Activated T-cell treated with anti-CD3 and anti-CD28 coated beads, Interleukin-2, amount 50 U/mL, for 48 hours (primary cell): Measurements from ENCODE around the gene RFC1.

ENCODE experiments used
- DNase-seq, 2 experiments: peaks; one replicate each; pipeline ENCODE4 v3.0.0-alpha.2; 2020

Gene RFC1

DNA sequence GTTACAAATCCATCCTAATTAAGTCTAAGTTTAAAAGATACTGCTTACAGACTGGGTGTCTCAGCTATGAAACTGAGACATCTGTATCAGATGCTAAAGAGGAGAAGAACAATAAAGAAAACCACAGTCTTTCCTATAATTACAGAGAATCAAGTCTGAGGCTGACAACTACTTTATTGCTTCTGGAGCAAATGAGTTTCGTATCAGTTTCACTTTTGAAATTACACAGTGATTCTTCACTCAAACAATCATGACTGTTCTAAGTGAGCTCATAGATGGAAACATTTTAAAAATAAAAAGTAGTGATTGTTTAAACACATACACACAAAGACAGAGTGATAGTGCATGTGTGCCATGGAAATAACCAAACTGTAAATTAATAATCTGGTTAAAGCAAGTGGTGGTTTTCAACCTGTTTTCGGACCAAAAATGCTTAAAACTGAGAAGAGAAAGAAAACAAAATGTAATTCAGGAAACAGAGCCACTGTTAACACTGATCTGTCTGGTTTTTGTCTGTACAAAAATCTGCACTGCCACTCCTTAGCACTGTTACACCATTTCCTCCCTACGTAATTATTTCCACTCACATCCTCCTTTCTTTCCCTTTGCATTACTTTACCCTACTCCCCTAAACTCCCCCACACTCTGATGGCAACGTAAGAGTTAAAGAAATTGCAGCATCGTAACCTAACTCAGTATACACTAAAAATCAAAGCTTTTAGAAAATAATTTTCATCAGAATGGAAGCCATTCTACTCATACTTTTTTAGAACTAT, 12.5 kb downstream of the RFC1 start:
- no peak for DNase-seq

DNA sequence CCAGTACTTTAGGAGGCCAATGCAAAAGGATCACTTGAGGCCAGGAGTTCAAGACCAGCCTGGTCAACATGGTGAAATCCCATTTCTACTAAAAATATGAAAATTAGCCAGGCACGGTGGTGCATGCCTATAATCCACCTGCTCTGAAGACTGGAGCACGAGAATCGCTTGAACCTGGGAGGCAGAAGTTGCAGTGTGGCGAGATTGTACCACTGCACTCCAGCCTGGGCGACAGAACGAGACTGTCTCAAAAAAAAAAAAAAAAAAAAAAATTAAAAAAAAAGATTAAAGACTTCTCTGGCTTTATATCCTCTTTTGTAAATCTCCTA, 13.0 kb downstream of the RFC1 start:
- peak in 1 of 2 experiments; percentile 39 for DNase-seq

DNA sequence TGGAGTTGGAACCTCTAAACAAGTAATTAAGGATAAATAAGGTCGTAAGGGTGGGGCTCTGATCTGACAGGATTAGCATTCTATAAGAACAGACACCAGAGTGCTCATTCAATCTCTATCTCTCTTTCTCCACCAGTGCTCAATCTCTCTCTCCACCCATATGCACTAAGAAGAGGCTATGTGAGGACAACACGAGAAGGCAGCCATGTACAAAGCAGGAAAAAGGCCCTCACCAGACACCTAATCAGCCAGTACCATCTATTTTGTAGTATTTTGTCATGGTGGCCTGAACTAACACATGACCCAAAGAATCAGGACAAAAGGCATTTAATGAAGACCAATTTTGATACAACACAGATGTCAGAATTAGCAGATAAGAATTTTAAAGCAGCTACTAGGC, 16.8 kb downstream of the RFC1 start:
- no peak for DNase-seq

DNA sequence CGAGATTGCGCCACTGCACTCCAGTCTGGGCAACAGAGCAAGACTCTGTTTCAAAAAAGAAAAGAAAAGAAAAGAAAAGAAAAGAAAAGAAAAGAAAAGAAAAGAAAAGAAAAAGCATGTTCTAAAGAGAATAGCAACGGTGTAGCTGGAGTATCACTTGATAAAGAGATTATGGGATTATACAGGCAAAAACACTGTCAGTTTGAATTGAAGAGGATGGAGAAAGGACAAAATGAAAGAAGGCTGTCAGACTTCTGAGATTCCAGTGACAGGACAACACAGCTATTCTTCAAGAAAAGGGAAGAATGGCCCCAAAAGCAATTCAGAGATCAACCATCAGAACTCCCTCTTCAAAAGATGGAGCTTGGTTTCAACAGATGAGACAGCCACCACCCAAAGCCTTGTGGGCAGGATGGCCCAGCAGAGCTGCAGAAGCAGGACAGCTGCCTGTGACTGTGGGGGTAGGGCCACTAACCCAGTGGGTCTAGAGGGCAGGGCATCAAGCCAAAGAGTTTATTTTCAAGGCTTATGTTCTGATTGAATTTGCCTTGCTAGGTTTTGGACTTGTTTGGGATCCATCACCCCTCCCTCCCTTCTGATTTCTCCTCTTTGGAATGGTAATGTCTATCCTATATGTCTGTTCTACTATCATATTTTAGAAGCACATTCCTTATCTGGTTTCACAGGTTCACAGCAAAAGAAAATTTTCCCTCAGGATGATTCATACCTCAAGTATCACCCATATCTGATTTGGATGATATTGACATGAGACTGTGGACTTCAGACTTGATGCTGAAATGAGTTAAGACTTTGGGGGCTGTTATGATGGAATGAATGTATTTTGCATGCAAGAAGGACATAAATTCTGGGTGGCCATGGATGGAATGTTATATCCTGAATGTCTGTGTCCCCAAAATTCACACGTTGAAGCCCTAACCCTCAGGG, 17.5 kb downstream of the RFC1 start:
- DNase-seq: peak; percentile 47 to 53

DNA sequence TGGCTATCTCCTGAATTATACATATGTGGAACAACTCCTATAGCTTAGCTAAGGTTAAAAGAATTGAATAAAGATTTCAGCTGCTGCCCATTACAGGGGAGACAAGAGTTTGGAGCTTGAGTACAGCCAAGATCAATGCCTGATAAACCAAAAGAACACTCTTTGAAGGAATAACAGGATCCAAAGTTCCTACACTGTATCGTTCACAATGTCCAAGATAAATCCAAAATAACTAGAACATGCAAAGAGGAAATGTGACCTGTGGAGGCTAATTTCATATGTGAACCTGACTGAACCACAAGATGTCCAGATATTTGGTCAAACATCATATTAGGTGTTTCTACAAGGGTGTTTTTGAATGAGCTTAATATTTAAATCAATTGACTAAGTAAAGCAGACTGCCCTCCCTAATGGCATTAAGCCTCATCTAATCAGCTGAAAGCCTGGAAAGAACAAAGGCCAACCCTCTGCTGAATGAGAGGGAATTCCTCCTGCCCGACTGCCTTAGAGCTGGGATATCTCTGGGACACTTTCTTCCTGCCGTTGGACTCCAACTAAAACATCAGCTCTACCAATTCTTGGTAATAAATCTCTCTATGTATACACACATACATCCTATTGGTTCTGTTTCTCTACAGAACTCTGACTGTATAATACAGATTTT, 19.2 kb downstream of the RFC1 start:
- no peak for DNase-seq

DNA sequence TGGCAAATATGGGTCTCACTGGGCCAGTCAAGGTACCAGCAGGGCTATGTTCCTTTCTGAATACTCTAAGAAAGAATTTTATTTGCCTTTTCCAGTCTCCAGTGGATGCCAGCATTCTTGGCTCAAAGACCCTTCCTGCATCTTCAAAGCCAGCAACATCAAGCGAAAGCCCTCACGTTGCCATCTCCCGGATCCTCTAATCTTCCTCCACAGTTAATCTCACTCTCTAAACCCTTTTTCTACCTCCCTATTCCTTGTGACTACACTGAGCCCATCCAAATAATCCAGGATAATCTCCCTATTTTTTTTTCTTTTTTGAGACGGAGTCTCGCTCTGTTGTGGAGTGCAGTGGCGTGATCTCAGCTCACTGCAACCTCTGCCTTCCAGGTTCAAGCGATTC, 23.4 kb downstream of the RFC1 start:
- DNase-seq: no peak

DNA sequence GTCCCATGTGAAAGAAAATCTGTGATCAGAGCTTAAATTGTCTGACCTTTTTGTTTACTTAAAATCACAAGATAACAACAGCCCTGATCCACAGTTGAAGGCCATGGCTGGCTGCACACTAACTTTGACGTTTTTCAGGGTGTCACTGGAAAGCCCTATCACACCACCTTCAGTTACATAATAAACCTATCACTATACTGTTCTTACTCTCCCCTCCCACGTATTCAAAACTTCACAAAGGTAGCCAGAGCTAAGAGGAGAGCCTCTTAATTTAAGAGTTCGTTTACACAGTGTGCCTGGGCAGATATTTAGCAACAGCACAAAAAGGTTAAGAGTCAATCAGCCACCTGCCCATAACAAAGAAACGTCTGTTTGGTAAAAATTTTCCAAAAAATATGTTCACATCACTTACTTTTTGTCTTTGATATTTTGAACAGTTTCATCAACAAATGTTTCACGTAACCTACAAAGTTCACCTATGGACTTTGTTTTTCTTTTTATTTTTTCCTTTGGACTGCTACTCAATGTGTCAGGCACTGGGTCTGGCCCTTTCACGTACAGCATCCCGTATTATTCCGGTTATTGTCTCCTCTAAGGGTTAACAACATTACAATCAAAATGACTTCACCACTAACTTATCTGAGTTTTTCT, 25.0 kb downstream of the RFC1 start:
- no peak for DNase-seq

DNA sequence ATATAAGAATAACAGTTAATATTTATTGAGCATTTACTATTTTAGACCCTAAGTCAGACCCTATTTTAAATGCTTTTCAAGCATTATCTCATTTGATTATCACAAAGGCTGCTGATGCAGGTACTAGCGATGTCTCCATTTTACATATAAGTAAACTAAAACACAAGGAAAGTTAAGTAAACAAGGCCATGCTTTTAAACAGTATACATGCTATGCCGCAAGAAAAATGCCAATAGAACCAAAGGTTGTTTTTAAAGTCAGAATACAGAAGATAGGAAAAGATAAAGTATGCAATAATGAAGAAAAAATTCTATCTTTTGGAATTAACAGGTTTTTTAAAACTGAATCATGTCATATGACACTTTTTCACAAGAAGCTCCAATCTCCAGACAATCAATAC, 26.2 kb downstream of the RFC1 start:
- no peak for DNase-seq

DNA sequence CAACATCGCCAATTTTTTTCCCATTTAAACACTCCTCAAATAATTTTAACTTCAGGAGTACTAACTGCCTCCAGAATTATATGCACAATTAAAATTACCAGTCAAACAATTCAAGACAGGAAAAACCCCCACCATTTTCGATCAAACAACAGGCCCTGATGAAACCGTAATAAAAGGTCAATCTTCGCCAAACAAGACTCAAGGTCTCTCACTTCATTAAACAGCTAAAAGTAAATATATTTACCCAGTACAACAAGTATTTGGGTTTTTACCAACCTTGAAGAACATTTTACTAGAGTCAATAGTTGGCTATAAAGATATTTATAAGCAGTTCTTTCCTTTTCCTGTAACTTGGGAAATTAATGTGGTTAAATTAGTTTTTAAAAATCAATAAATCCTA, 28.3 kb downstream of the RFC1 start:
- no peak for DNase-seq

DNA sequence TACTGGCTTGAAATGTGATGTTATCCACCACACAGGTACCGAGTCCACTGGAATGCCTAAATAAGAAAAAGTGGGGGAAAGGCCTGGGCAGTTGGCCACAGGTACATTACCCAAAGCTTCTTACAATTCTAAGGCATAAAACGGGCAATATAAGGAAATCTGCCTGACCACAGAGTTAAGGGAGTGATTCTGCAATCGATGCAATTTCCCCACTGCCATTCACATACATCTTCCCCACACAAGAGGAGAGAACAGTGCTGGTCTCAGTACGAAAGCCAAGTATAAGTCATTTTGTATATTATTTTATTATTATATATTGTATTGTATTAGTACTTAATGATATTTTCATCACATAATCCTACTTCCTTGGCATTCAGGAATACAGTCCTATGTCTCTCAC, 30.6 kb downstream of the RFC1 start:
- DNase-seq: no peak

DNA sequence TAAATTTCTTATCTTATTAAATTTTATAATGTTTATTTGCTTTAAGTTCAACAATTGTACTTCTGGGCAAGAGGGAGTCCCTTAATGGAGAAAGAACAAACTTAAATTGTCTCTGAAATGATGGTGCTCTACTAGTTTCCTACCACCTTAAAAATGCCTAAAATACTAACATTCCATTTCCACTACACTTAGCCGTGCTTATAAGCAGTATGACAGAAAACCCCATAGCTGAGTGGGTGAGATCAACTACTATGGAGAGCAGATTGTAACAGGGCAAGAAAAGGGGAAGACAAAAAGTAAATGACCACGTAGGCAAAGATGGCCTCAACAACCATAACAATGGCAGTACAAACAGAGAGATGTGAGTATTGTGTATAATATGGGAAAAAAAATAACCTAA, 35.0 kb downstream of the RFC1 start:
- DNase-seq: no peak

DNA sequence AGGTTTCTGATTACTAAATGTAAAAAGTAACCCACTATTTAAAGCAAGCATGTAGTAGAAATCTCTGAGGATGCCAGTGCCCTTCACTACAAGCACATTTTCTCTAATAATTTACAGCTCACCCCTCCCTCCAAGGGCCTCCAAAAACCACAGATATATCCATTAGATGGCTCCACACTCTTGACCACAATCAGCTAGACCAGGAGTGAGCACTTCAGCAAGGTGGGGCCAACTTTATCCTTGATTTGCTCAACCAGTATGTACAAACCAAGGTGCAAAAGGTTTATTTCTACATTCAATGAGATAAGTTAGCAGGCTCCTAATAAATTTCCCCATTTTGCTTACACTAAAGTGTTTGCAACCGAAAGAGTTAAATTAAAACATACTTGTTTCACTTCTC, 35.8 kb downstream of the RFC1 start:
- DNase-seq: no peak

DNA sequence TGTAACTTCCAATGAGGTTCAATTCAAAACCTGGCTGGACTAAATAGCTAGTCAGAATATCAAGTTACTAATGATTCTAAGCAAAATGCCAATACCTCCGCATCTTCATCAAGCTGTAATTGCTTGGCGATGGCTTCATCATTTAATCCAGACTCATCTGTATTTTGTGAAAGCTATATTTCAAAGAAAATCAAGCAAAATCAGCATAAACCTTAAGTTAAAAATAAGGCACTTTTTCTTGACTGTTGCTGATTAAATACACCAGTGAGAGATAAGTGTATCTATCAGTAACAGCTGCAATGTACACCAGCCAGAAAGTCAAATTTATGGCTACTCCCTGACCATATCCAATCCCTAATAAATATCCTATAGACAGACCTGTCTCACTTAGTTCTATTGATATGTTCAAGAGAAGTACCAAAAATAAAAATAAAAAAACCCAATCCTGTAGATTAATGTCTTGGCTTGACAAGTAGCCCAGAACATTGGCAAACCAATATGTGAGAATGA, 39.6 kb downstream of the RFC1 start:
- DNase-seq: no peak

DNA sequence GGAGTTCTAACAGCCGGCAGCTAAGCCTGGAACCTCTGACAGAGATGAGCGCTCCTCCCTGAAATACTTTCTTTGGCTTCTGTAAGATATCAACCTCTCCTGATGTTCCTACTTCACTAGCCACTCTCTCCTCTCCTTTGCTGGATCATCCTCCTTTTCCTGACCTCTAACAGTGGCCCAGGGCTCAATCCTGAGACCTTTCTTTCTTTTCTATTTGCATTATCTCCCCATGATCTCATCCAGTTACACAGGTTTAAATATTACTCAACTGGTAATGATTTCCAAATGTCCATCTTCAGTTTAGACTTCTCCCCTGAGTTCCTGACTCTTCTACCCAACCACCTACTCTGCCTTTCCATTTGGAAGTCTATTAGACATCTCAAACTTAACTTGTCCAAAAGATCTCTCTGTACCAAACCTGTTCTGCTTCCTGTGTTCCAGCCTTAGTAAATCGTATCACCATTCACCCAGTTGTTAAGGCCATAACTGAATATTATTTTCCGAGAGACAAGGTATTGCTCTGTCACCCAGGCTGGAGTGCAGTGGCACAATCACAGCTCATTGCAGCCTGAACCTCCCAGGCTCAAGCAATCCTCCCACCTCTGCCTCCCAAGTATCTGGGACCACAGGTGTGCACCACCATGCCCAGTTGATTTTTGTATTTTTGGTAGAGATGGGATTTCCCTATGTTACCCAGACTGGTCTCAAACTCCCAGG, 41.1 kb downstream of the RFC1 start:
- no peak for DNase-seq

DNA sequence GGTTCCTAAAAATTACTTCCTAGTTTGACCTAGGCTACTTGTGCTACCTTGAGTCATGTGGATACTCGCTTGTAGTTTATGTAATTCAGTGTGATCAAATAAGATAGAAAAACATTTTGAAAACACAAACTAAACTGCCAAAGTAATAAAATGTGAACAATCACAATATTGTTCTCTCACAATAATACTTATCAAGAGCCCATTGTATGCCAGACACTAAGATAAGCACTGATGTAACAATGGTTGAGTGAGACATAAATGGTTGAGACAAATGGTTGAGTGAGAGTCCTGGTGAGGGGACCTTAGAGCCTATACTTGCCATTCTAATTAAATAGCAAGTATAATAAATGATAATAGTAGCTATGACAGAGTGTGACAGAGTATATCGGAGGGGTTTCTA, 41.7 kb downstream of the RFC1 start:
- no peak for DNase-seq

DNA sequence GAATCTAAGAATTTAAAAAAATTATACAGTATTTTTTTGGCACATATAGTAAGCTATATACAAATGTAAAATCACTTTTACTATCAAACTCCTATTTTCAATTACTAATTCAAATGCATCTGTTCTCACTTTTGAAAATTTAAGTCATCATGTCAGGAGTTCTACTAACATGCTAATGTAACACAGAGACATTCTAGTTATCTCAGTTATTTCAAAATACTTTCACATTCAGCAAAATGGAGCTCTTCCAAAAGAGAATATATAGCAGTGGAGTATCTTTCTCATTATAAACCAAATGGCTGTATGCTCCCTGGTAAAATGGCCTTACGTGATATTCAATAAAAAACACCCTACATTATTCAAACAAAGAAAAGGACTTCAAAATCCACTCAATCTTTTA, 42.3 kb downstream of the RFC1 start:
- no peak for DNase-seq

DNA sequence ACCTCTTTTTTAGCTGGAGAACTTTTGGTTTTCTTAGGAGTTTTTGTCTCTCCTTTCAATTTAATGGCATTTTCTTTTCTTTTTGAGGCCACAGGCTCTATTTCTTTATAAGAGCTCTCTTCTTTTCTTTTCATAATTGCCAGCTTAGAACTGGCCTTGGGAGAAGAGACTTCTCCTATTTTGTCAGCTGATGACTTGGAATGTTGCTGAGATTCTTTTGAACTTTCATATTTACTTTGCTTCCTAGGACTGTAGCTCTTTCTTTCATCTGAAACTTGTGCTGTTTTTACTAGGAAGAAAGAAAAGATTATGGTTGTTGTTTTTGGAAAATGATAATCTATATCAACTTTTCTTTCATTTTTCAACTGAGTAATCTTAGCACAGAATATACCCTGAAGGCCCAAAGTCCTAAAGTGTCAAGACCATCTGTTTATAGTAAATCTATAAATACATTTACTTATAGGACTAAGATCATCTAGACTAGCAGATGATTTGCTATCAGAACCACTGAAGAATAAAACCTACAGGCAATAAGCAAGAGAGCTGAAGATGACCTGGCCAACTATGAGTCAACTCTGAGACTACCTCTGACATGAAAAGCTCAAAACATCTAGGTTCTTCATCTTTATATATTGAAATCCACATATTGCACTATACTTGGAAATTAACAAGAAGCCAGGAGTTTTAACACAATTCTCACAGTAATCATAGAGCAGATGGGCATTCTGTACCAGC, 45.6 kb downstream of the RFC1 start:
- DNase-seq: no peak

DNA sequence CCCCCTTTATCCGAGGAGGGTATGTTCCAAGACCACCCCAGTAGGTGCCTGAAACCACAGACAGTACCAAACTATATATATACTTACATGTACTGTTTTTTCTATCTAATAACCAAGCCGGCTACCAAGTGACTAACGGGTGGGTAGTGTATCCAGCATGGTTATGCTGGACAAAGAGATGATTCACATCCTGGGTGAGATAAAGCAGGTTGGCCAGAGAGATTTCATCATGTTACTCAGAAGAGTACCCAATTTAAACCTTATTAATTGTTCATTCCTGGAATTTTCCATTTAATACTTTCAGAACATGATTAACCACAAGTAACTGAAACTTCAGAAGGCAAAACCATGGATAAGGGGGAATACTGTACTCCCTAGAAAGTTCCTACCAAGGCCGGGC, 46.5 kb downstream of the RFC1 start:
- no peak for DNase-seq

DNA sequence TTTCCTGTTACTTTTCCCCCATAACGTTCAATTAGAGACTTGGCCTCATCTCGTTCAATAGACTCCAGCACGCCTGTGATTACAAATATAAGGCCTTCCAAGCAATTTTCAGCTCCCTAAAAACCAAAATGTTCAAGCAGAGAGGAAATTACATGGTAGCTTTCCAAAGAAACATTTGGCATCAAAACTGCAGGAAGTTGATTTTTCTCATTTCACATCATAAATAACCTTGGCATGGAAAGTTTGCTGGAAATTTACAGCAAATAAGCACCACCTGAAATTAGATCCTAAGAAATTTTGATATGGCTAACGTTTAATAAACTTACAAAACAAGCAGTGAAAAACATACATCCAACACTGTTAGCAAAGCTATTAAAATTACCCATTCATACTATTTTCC, 53.3 kb downstream of the RFC1 start:
- no peak for DNase-seq

DNA sequence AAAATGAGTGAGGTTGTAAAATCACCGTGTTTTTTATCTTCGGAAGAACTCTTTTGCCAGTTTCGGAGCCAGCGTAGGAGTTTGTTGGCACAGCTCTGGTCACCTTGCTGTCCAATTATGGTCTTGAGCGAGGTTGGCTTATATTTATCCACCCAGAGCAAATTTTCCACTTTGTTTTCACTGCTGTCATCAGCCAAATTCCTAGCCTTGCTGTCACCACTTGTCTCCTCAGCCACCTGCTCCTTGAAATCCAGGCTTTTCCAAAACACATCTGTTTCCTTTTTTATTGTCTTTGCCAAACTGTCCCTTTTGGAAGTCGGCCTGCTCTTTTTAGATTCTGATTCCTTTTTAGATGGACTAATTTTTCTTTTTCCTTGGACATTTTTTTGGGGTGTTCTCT, 57.6 kb downstream of the RFC1 start:
- DNase-seq: no peak

DNA sequence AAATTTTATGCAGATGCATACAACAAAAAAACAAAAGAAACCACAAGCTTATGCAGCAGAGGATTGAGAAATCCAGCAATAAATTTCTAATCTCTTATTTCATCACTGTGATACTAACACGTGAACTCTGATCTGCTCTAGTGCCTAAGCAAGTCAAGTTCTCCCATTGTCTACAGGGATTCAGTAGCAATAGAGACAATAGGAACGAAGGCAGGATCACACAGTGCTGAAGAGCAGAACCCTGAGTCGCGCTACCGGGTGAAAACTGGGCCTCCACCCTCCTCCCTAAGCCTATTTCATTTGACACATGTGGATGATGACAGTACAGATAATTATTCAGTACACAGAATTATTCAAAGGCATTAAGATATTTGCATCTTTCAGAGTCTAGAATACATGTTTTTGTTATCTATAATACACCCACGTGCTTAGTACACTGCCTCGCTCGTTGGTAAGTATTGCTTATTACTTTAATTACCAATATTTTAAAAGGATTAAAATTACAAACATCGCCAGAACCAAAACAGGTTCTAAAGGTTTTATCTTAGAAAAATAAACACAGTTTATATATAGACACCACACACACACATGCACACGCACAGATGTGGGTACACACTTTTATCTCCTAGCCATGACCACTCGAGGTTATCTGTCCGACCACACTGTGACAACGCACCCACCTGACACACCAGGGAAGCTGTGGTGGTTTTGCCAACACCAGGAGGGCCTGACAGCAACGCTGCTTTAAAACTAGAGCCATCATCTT, 60.1 kb downstream of the RFC1 start:
- no peak for DNase-seq
